Mucosa of descending colon (tissue), 3 donors: ENCODE measurements around the gene GLIPR2. TPM values are rescaled to one million over a fixed set of nuclear protein-coding genes. Genes with fewer than 3 reads are reported as not detected.

Source experiments
- ATAC-seq: fragments of 200-7000 bp; cut with Tn5 transposase; one replicate; pipeline ENCODE4 v1.9.1; 2020; ENCODE audit warnings: mild to moderate bottlenecking, moderate library complexity
- DNase-seq, 3 donors: peaks; one replicate each; pipeline ENCODE4 v3.0.0-alpha.2; 2020
- H3K36me3 ChIP-seq: fragments of 200-600 bp; one replicate; pipeline ENCODE4 v1.8.0; 2021; ENCODE audit warnings: low read depth, mild to moderate bottlenecking
- H3K4me1 ChIP-seq: fragments of 200-600 bp; one replicate; pipeline ENCODE4 v1.8.0; 2021; ENCODE audit warnings: low read depth, mild to moderate bottlenecking
- H3K4me3 ChIP-seq: fragments of 200-600 bp; one replicate; pipeline ENCODE4 v1.8.0; 2021; ENCODE audit warnings: mild to moderate bottlenecking
- H3K9me3 ChIP-seq: fragments of 200-600 bp; one replicate; pipeline ENCODE4 v1.8.0; 2021; ENCODE audit warnings: mild to moderate bottlenecking
- intact Hi-C, 2 donors: fragments of 100-400 bp; cut with DNase I in 1 of 2; cut with micrococcal nuclease in 1 of 2; formaldehyde crosslinking; loops; one replicate each; pipeline versions ENCODE4 v1.11.0 to v1.11.1; 2022; cut with DNase I, micrococcal nuclease
- total RNA-seq, 3 donors: library from RNA; stranded (reverse); fragmentation: NEBNext Ultra II Directional in 2 of 3; extraction: Animal tissue kit (Norgen Biotek cat#: 25700) in 2 of 3; gene quantifications; one replicate each; pipeline versions ENCODE4 v1.2.1 to v1.2.4, GENCODE V29; 2021 to 2023
- TF ChIP-seq, protein P1 (sequence below): fragments of 200-600 bp; IDR thresholded peaks from one replicate; pipeline ENCODE4 v1.8.0; 2022; ENCODE audit warnings: antibody characterized with exemption, mild to moderate bottlenecking
- donor health status: DM: no; HTN: no; CAD: no; lungs with moderate emphysema.
- donor health status: DM: no; HTN: no; CAD: no.
- donor health status: DM: no; HTN: yes; CAD: no.

The GLIPR2 gene
- total RNA-seq, 3 donors from 2014 or later, result 28.1 to 58.4 (median 37.5) TPM

DNA sequence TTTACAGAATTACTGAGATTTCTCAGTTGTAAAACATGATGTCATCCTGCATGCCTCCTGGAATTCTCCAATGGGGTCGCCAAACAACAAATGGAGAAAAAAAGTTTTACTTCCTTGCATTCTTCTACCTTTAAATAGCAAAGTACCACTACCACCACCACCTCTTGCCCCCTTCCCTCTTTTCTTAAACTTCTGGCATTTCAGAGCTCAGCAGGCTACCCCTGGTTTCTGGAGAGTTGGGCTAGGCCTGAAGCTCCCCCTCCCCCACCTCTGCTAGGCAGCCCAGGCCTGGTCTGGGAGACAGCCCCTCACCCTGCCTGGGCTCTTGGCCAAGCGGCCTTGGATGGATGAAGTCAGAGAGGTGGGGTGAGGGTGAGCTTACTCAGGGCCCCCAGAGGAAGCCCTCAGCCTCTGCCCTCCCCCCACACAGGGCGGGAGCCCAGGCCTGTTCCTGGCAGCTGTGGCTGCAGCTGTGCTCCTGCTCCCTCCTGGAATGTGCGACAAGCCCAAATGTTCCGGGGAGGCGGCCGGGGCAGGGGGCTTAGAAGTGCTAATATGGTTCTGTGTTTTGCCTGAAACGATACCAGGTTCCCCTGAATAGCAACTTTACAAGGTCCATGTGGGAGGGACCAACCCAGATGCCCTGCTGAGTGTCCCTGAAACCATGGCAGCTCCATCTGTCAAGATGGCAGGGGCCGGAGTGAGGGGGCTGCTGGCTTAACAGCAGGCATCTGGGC is 26.7 kb downstream of the GLIPR2 start:
- Histone ChIP-seq H3K36me3 (no peaks in the 10 kb centered on the region), H3K9me3 (no peaks in the 10 kb centered on the region), H3K4me1 (peaks cover 7% of the 10 kb centered on the region), H3K4me3 (no peak overlapping the region)
- peak in 2 of 3 donors; percentile 49 to 68 for DNase-seq
- intact Hi-C loops, result no loop called here
- ATAC-seq, result peak; percentile 11
- TF ChIP-seq, protein P1, sequence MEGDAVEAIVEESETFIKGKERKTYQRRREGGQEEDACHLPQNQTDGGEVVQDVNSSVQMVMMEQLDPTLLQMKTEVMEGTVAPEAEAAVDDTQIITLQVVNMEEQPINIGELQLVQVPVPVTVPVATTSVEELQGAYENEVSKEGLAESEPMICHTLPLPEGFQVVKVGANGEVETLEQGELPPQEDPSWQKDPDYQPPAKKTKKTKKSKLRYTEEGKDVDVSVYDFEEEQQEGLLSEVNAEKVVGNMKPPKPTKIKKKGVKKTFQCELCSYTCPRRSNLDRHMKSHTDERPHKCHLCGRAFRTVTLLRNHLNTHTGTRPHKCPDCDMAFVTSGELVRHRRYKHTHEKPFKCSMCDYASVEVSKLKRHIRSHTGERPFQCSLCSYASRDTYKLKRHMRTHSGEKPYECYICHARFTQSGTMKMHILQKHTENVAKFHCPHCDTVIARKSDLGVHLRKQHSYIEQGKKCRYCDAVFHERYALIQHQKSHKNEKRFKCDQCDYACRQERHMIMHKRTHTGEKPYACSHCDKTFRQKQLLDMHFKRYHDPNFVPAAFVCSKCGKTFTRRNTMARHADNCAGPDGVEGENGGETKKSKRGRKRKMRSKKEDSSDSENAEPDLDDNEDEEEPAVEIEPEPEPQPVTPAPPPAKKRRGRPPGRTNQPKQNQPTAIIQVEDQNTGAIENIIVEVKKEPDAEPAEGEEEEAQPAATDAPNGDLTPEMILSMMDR, result no peak

DNA sequence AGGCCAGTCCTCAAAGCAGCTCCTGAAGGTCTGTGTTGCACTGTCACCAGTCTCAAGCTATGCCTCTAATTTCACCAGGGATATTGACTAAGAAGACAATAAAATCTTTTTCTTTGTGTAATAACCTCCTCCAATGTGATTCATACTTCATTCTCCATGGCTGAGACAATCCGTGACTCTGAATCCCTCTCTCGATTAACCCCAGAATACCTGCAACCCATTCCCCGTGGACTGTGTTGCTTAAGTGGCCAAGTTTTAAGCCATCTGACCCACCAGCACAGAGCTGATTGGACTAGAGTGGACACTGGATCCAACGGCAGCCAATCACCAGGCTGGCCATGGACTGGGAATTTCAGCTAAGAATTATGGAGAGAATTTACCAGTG is 27.2 kb downstream of the GLIPR2 start:
- TF ChIP-seq, protein P1, result no peak
- no peak for ATAC-seq
- no peaks in the 10 kb centered on the region for H3K9me3 ChIP-seq
- peaks cover 7% of the 10 kb centered on the region for H3K4me1 ChIP-seq
- intact Hi-C loops, result no loop called here
- DNase-seq, result no peak
- H3K4me3 ChIP-seq, result no peak overlapping the region
- H3K36me3 ChIP-seq, result no peaks in the 10 kb centered on the region

DNA sequence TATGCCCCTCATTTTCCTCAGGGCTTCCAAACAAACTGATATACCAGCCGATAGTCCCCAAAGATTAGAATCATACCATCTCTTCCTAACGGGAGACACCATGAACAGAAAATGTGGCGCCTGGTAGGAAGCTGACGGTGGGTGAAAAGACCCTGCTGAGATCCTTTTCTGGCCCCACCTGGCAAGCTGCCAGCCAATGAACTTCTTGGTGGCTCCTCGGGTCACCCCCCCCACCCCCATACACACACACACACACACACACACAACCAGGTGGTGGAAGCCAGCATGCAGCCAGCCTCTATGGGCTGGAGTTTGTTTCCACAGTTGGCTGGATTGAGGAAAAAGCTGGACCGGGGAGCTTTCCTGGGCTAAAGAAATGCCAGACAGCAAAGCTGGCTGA is 27.8 kb downstream of the GLIPR2 start:
- Histone ChIP-seq H3K4me3 (no peak overlapping the region), H3K9me3 (no peaks in the 10 kb centered on the region), H3K36me3 (no peaks in the 10 kb centered on the region), H3K4me1 (peaks cover 7% of the 10 kb centered on the region)
- TF ChIP-seq, protein P1, result no peak
- no peak for DNase-seq
- no peak for ATAC-seq
- intact Hi-C loops, result no loop called here

DNA sequence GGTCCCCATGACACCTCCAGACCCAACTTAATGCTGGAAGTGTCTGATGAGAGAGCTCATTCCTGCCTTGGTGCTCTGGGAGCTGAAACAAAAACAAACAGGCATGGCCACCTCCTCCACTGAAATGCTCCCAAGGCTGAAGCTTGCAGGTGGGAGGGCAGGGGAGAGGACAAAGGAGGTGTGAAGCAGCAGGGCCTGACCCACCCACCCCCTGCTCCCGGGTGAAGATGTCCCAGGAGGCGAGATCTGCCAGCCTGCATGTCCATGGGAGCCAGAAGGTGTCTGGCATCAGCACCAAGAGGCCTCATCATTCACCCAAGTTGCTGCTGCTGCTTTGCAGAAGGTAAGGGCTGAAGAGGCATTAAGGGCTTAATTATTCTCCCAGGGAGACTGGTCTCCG is 28.5 kb downstream of the GLIPR2 start:
- TF ChIP-seq, protein P1, result no peak
- Histone ChIP-seq H3K9me3 (no peaks in the 10 kb centered on the region), H3K4me1 (peaks cover 7% of the 10 kb centered on the region), H3K36me3 (no peaks in the 10 kb centered on the region), H3K4me3 (no peak overlapping the region)
- ATAC-seq (no peak), DNase-seq (no peak)
- intact Hi-C loops, result loop anchor here (5.0 kb wide), 1 partner anchor 63 kb away; no protein-coding TSS in a partner anchor

DNA sequence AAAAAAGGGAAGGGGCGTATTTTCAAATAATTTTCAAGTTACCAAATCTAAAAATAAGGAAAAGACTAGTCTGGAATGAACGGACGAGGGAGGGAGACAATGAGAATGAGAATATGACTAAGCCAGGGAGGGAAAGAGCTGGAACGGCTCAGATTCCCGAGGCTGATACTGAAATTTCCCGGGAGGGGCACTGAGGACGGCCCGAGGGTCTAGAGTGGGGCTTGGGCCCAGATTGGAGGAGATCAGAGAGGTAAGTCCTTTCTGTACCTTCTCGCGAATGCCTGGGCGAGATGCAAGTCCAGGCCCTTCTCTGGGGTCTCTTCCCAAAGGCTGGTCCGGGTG is 29.3 kb downstream of the GLIPR2 start:
- peaks cover 7% of the 10 kb centered on the region for H3K4me1 ChIP-seq
- no peaks in the 10 kb centered on the region for H3K36me3 ChIP-seq
- DNase-seq (no peak), ATAC-seq (no peak)
- intact Hi-C loops, result loop anchor here (5.0 kb wide), 1 partner anchor 63 kb away; no protein-coding TSS in a partner anchor
- no peak overlapping the region for H3K4me3 ChIP-seq
- TF ChIP-seq, protein P1, result no peak
- H3K9me3 ChIP-seq, result no peaks in the 10 kb centered on the region
